ENCODE data around the gene GCNT3. TPM values are rescaled to one million over a fixed set of nuclear protein-coding genes. Genes with fewer than 3 reads are reported as not detected.

GCNT3 gene
- polyA plus RNA-seq, 3 donors, result not detected

- WGBS (ENCODE audit: insufficient coverage), result 20% methylated on average over 1 of the region's 3 CpGs
- intact Hi-C loops (cut with micrococcal nuclease), result no loop called here
- H2AFZ ChIP-seq (ENCODE audit: insufficient read depth, low read depth, low read length, poor library complexity, severe bottlenecking), result no peak overlapping the region
Measured at GRCh38 chr15:59587085-59587826, 24.3 kb upstream of the GCNT3 start.

GRCh38 chr15:59590027-59590426 is 21.6 kb upstream of the GCNT3 start:
- Histone ChIP-seq H3K79me2 (ENCODE audit: insufficient read depth, low read length) (no peaks in the 10 kb centered on the region), H3K9ac (ENCODE audit: insufficient read depth, low read length, poor library complexity, severe bottlenecking) (no peak overlapping the region), H2AFZ (ENCODE audit: insufficient read depth, low read depth, low read length, poor library complexity, severe bottlenecking) (no peak overlapping the region), H3K36me3 (replicated peaks in 1 of 2; ENCODE audit: control insufficient read depth in 1 of 2, insufficient read depth in 2 of 2, low read length in 2 of 2) (no peaks in the 10 kb centered on the region), H3K27me3 (ENCODE audit: control insufficient read depth in 2 of 2, insufficient read depth in 2 of 2, low read length in 2 of 2) (peaks cover 4 to 8% of the 10 kb centered on the region in 2 donors), H3K4me1 (ENCODE audit: control insufficient read depth in 1 of 2, insufficient read depth in 2 of 2, low read length in 2 of 2) (no peaks in the 10 kb centered on the region), H3K9me3 (replicated peaks in 1 of 2; ENCODE audit: control insufficient read depth in 1 of 2, insufficient read depth in 1 of 2, low read length in 2 of 2) (no peaks in the 10 kb centered on the region), H3K4me2 (replicated peaks; ENCODE audit: extremely low read depth, low read length, poor library complexity, severe bottlenecking) (no peak overlapping the region), H4K20me1 (ENCODE audit: insufficient read depth, low read length) (no peaks in the 10 kb centered on the region), H3K27ac (ENCODE audit: low read depth in 1 of 2, low read length in 2 of 2) (no peak overlapping the region), H3K4me3 (replicated peaks in 1 of 3; ENCODE audit: low read depth in 2 of 3, low read length in 3 of 3) (no peak overlapping the region)
- no peaks in the 10 kb centered on the region for H3K36me3 Mint-ChIP-seq
- TF ChIP-seq CTCF (IDR thresholded peaks at IDR 0.05), result no peak
- H3K9me3 Mint-ChIP-seq, result peaks cover 0 to 2% (median 0%) of the 10 kb centered on the region in 7 donors
- DNase-seq, result no peak
- intact Hi-C loops (cut with micrococcal nuclease), result no loop called here
- peak overlapping the region in 1 of 2 donors; percentile 35 for H3K4me3 Mint-ChIP-seq
- H3K27me3 Mint-ChIP-seq (ENCODE audit: low read depth in 3 of 3), result peaks cover 19 to 34% (median 34%) of the 10 kb centered on the region in 3 donors
- H3K4me1 Mint-ChIP-seq, result peaks cover 6% of the 10 kb centered on the region
- H3K27ac Mint-ChIP-seq, result no peak overlapping the region
- 83% methylated on average over 4 of the region's 7 CpGs for WGBS (ENCODE audit: insufficient coverage)

More at GRCh38 chr15:59587085-59587826, 24.3 kb upstream of the GCNT3 start:
- Mint-ChIP-seq H3K9me3 (peaks cover 0 to 2% (median 0%) of the 10 kb centered on the region in 7 donors), H3K27ac (no peak overlapping the region), H3K36me3 (no peaks in the 10 kb centered on the region), H3K4me3 (no peak overlapping the region), H3K27me3 (ENCODE audit: low read depth in 3 of 3) (peaks cover 19 to 39% (median 33%) of the 10 kb centered on the region in 3 donors), H3K4me1 (peaks cover 6% of the 10 kb centered on the region)
- TF ChIP-seq CTCF (IDR thresholded peaks at IDR 0.05), result no peak
- no peak overlapping the region for H3K27ac ChIP-seq (ENCODE audit: low read depth in 1 of 2, low read length in 2 of 2)
- H3K79me2 ChIP-seq (ENCODE audit: insufficient read depth, low read length), result no peaks in the 10 kb centered on the region
- H3K9ac ChIP-seq (ENCODE audit: insufficient read depth, low read length, poor library complexity, severe bottlenecking), result no peak overlapping the region
- H3K4me2 ChIP-seq (replicated peaks; ENCODE audit: extremely low read depth, low read length, poor library complexity, severe bottlenecking), result no peak overlapping the region
- no peak overlapping the region for H3K4me3 ChIP-seq (replicated peaks in 1 of 3; ENCODE audit: low read depth in 2 of 3, low read length in 3 of 3)
- no peaks in the 10 kb centered on the region for H4K20me1 ChIP-seq (ENCODE audit: insufficient read depth, low read length)
- H3K4me1 ChIP-seq (ENCODE audit: control insufficient read depth in 1 of 2, insufficient read depth in 2 of 2, low read length in 2 of 2), result no peaks in the 10 kb centered on the region
- H3K27me3 ChIP-seq (ENCODE audit: control insufficient read depth in 2 of 2, insufficient read depth in 2 of 2, low read length in 2 of 2), result peaks cover 0 to 4% of the 10 kb centered on the region in 2 donors
- DNase-seq, result no peak
- H3K36me3 ChIP-seq (replicated peaks in 1 of 2; ENCODE audit: control insufficient read depth in 1 of 2, insufficient read depth in 2 of 2, low read length in 2 of 2), result no peaks in the 10 kb centered on the region
- H3K9me3 ChIP-seq (replicated peaks in 1 of 2; ENCODE audit: control insufficient read depth in 1 of 2, insufficient read depth in 1 of 2, low read length in 2 of 2), result no peaks in the 10 kb centered on the region
